ENCODE data around the gene SAP25. TPM values are rescaled to one million over a fixed set of nuclear protein-coding genes. Genes with fewer than 3 reads are reported as not detected.

The SAP25 gene
- total and polyA plus RNA-seq, 10 donors: 11.0 to 75.6 (median 25.1) TPM

GRCh38 chr7:100604976-100605911 lies 31.5 kb upstream of the SAP25 start:
- H3K9me3 ChIP-seq: no peaks in the 10 kb centered on the region
- 8 to 21% (median 10%) methylated on average over 48 to 68 of the region's 68 CpGs for WGBS, 5 donors
- H3K27me3 ChIP-seq (replicated peaks in 1 of 7): peaks cover 0 to 28% (median 0%) of the 10 kb centered on the region in 7 donors
- peaks cover 12 to 42% (median 24%) of the 10 kb centered on the region in 6 donors for H3K4me1 ChIP-seq
- no peaks in the 10 kb centered on the region for H3K36me3 ChIP-seq
- TF ChIP-seq POLR2AphosphoS5 (IDR thresholded peaks at IDR 0.05) (peak in 2 of 3 donors; percentile 34 to 35), CTCF (IDR thresholded peaks at IDR 0.05 in 8 of 11, conservative IDR thresholded peaks at IDR 0.05 in 3 of 11) (no peak)
- intact Hi-C loops (cut with DNase I; ENCODE audit: low total_unique reads): no loop called here
- peak; percentile 86 for DNase-seq
- peak overlapping the region in 5 of 8 donors; percentile 72 to 88 (median 79) for H3K27ac ChIP-seq
- H3K4me3 ChIP-seq: peak overlapping the region; percentile 46 to 88 (median 62)

GRCh38 chr7:100604028-100604975 lies 30.6 kb upstream of the SAP25 start:
- Histone ChIP-seq H3K36me3 (no peaks in the 10 kb centered on the region), H3K4me3 (peak overlapping the region; percentile 46 to 88 (median 62)), H3K27ac (peak overlapping the region in 7 of 8 donors; percentile 38 to 88 (median 73)), H3K9me3 (no peaks in the 10 kb centered on the region), H3K4me1 (peaks cover 12 to 42% (median 24%) of the 10 kb centered on the region in 6 donors), H3K27me3 (replicated peaks in 1 of 7) (peaks cover 0 to 36% (median 0%) of the 10 kb centered on the region in 7 donors)
- WGBS, 5 donors: 0 to 1% (median 1%) methylated on average over 54 to 70 of the region's 70 CpGs
- TF ChIP-seq POLR2A (IDR thresholded peaks at IDR 0.05) (peak in 1 of 3 donors; percentile 22), POLR2AphosphoS5 (IDR thresholded peaks at IDR 0.05) (peak; percentile 83 to 88 (median 85)), CTCF (IDR thresholded peaks at IDR 0.05 in 8 of 11, conservative IDR thresholded peaks at IDR 0.05 in 3 of 11) (peak; percentile 15 to 76 (median 53))
- intact Hi-C loops (cut with DNase I; ENCODE audit: low total_unique reads): no loop called here
- peak; percentile 95 for DNase-seq

- Histone ChIP-seq H3K27ac (peak overlapping the region in 7 of 8 donors; percentile 38 to 88 (median 73)), H3K9me3 (no peaks in the 10 kb centered on the region), H3K4me3 (peak overlapping the region; percentile 46 to 88 (median 62)), H3K27me3 (replicated peaks in 1 of 7) (peaks cover 0 to 36% (median 0%) of the 10 kb centered on the region in 7 donors), H3K4me1 (peaks cover 12 to 42% (median 24%) of the 10 kb centered on the region in 6 donors), H3K36me3 (no peaks in the 10 kb centered on the region)
- DNase-seq: no peak
- intact Hi-C loops (cut with DNase I; ENCODE audit: low total_unique reads): no loop called here
- 17 to 35% (median 23%) methylated on average over 3 to 10 of the region's 10 CpGs for WGBS, 5 donors
- TF ChIP-seq CTCF (IDR thresholded peaks at IDR 0.05 in 8 of 11, conservative IDR thresholded peaks at IDR 0.05 in 3 of 11): no peak
- TF ChIP-seq POLR2AphosphoS5 (IDR thresholded peaks at IDR 0.05): no peak
- no peak for TF ChIP-seq POLR2A (IDR thresholded peaks at IDR 0.05)
Measured at GRCh38 chr7:100603726-100604027, 30.0 kb upstream of the SAP25 start.
